NCI-H146 treated with DMSO at 0.1 percent for 48 hours (cell line): Measurements from ENCODE around the gene VASH1.

Experiments
- DNase-seq: peaks from one replicate; lab custom pipeline; 2025; ENCODE audit not compliant: unreplicated experiment; lab: John Stamatoyannopoulos, UW

VASH1 gene

DNA sequence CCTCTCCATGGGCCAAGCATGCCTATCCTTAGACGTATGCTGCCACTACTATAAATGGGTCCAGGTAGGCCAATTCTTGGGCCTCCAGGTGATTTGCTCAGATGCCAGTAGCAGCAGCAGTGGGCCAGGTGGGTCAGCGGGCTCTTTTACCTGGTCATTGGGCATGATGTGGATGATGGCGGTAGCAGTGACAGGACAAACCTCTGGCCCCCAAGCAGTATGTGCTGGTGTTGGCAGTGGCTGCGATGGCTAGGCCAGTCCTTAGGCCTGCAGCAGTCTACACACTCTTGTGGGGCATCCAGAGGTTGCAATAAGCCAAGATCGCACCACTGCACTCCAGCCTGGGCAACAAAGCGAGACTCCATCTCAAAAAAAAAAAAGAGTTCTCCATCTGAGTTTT is 19.1 kb upstream of the VASH1 start:
- no peak for DNase-seq

DNA sequence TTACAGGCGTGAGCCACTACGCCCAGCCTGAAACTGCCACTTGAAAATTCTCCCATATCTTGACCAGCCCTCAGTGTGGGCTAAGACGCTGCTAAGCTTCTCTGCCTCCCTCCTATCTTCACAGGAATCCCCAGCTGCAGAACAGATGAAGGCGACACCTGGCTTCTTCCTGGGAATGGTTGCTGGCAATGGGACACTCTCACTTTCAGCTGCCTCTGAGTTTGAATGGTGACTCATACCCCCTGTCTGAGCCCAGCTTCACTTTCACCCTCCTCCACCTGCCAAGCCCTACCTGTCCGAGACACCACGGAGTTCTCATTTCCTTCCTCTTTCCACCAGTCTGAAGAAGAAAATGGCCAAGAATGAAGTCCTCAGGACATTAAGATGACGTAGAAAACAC is 18.3 kb upstream of the VASH1 start:
- DNase-seq, result no peak

DNA sequence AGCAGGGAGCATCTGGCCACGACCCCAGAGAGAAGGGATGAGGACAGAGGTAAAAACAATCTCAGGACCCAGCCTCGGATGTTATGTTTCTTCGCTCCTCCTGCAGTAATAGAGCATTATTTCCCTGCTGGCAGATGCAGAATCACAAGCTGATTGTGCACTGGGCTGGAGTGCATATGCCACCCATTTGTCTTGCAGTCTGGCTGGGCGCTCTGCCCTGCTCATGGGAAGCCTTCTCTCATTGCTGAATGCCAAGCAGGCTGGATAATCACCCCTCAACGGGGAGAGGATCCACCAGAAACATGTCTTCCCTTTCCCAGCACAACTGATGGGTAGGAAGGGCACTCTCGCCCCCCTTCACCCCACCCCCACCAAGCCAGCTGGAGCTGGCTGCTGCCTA is 8.5 kb upstream of the VASH1 start:
- DNase-seq, result no peak

DNA sequence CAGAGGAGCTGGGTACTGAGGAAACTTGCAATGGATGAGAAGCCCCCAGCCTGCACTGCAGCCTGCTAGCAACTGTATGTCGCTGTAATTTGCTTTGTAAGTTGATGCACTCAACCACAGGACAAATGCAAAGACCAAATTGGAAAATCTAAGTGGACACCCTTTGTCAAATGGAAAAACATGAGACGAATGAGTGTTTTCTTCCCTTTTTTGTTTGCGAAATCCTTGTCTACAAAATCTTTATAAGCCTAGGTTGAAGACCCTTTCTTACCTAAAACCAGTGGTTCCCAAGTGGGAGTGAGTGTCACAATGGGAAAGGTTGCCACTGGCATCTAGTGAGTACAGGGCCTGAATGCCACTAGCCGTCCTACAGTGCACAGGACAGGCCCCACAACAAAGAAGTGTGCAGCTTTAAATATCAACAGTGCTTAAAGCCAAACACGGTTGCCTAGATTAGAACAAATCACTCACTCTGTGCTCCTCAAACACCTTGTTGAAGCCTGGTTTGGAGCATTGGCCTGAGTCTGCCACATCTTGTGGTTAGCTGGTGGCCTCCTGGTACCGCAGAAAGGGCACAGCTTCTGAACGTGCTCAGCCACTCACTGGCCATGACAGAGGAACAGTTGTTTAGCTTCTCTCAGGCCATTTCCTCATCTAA is 7.6 kb upstream of the VASH1 start:
- DNase-seq, result no peak

DNA sequence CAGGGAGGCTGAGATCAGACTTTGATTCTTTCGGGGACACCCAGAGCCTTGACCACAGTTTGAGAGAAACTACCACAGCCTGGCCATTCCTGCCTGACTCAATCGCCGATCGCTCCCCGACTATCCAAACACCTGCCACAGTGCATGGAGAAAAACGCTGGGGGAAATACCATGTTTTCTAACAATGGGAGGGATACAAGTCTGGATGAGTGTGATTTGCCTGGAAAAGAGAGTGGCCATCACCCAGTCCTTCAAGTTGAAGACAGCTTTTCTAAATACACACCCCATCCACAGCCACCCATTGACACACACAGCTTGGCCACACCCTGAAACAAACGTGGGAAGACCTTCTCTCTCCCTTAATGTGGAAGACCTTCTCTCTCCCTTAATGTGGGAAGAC is 6.7 kb upstream of the VASH1 start:
- DNase-seq, result no peak

DNA sequence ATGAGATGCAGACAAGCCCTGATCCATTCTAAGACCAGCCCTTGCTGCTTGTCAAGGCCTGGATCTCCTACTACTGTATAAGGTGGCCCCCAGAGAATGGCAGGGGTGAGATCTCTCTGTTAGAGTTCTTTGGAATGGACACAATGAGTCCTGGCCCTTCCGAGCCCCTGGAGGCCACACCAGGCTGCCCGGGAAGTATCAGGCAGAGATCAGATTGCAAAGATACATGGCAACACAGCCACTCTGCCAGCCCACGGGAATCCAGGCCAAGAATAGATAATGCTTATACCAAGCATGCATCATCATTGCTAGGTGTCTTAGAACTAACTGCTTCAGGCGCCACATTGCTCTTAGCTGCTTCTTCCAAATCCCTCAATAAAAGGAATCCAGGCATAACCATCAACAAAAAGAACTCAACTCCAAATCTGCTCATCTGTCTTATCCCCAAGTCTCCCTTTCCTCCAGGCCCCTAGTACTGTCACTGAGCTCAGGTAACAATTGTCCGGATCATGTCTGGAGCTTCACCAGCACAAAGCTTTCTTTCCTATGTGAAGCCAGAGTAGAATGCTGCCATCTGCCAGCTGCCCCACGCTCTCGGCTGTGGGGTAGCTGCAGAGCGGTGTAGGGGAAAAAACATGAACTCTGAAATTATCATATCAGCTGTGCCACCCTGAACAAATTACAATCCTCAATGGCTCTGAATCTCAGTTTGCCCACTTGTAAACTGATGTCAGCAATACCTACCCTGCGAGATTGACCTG is 5.5 kb upstream of the VASH1 start:
- DNase-seq, result no peak

DNA sequence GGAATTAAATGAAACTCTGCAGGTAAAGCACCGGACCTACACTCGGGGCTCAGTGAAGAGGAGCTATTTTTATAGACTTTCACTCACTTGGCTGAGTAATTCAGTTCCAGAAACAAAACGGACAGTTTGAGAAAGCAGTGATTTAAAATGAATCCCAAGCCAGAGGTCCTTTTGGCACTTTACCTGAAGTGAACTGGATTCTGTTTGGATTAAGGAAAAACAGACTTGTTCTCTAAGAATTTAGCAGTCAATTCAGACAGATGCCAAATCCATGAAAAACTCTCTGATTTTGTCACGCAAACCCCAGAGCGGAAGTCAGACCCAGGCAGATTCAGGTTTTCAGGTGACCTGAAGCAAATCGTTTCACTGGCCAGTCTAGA is 4.9 kb upstream of the VASH1 start:
- no peak for DNase-seq

DNA sequence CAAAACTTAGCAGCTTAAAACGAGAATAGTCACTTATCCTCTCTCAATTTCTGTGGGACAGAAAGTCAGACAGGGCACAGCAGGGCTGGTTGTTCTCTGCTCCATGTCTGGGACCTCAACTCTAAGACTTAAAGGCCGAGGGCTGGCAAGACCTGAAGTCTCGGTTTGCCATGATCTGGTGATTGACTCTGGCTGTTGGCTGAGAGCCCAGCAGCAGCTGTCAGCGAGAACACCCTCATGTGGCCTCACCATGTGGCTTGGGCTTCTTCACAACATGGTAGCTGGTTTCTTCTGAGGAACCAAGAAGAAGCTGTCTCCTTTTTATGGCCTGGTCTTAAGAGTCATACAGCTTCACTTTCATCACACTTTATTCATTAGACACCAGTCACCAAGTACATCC is 1.7 kb upstream of the VASH1 start:
- no peak for DNase-seq

DNA sequence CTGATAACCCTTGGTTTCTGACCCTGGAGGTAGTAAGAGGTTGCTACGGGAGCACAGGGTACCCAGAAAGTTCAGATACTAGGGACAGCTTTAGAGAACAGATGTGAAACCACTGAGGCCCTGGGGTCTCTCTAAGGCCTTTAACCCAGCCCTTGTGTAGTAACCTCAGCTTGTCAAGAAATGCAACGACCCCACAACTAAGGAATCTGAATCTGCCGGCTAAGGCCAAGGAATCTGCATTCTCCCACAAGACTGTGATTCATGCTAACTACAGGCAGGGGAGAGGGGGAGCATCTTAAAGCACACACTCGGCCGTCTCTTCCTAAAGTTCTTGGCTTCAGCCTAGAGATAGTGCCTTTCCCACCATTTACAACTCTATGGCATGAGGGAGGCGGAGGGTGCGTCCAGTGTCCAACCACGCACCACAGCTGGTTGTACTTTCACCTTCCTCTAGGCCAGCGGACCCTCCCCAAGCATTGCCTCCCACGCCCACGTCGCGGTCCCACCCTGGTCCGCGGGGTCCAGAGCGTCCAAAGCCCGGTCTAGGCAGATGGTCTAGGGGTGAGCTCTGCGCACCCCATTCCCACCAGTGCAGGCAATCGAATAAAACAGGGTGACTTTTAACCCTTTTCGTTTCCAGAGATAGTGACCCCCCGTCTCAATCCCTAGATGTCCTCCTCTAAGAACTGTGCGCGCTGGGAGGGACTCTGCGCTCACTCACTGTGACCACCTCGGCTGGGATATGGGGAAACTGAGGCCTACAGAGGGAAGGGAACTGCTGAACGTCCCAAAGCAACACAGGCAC is 735 bp upstream of the VASH1 start:
- DNase-seq, result no peak

DNA sequence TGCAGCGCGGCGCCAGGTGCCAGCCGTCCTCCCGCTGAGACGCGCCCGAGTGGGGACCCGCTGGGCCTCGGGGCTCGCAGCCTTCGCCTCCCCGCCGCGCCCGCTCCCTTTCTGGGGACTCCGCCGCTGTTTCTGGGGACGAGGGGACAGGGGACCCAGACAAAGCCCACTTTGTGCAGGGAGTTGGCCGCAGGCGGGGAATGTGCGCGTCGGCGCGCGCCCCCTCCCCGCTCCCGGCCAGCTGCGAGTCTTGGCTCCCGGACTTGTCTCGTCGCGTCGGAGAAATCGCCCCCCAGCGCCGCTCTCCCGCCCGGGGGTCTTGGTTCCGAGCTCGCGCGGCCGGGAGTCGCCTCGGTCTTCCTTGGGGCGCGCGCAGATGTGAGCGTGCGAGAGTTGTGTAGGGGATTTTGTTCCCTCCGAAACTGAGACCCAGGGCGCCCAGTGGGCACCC is 717 bp downstream of the VASH1 start:
- DNase-seq, result no peak

DNA sequence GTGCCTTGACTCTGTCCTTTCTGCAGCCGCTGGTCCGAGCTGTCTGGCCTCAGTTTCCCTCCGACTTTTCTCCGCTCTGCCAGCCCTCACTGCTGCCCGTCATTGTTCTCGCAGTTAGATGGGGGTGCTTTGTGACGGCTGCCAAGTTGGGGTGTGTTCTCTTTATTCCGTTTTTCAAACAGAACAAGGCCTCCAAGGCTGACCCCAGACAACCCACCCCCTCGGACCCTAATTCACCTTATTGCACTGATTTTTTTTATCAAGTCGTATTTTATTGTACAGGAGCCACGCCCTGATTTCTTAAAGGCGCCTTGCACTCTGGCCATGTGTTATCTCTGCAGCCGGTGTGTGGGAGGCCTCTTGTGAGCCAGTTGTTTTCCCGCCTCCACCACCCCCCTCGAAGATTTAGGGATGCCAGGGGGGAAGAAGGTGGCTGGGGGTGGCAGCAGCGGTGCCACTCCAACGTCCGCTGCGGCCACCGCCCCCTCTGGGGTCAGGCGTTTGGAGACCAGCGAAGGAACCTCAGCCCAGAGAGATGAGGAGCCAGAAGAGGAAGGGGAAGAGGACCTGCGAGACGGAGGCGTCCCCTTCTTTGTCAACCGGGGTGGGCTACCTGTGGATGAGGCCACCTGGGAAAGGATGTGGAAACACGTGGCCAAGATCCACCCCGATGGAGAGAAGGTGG is 1.3 kb downstream of the VASH1 start:
- DNase-seq, result no peak

DNA sequence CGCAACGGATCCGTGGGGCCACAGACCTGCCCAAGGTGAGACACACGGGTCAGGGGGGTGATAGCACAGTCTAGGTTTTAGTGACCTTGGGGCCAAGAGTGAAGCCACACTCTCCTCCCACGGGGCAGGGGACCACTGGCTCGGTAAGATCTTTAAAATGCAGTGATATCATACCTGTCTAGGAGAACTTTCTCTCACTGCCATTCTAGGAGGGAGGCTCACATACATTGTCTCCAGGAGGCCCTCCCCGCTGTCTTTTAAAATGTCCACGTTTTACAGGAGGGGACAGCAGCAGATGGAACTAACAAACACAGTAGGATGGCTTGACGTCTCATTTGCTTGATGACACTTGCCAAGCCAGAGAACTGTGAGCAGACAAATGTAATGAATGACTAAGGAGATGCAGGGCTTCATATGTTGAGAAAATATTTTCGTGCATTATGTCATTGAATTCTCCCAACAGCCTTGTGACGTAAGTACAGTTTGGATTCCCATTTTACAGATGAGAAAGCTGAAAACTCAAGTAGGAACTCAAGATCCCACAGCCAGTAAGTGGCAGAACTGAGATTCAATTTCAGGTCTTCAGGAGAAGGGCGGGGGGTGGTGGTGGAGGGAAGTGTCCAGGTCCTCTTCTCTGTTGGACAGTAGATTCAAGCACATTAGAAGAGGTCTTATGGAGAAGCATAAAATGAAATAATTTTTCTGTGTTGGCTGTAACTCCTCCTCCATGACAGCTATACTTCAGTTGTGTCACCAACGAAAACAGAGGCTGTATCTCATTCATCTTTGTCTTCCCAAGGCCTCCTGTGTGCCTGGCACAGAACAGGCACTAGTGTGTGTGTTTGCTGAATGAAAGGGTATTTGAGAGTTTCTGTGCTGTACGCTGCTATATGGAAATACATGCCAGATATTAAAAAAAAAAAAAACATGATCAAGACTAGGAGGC is 2.1 kb downstream of the VASH1 start:
- no peak for DNase-seq

DNA sequence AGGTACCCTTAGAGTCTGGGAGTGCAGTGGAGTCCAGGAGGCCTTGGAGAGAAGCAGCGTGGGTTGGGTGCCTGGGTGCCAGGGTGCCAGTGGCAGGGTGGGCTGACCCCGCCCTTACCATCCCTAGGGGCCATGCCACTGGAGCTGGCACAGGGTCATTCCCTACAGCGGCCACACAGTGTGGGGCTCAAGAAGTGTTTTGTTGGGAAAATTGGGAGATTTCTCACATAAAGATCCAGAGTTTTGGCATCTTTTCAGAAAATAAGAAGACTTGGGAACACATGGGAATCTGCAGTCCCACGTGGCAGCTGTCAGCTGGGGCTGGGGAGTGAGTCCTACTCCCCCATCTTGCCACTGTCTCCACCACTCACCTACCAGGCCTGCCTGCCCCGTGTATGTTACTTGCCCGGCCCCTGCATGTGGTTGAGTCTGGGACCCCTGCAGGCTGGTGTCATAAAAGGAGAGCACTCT is 4.2 kb downstream of the VASH1 start:
- no peak for DNase-seq

DNA sequence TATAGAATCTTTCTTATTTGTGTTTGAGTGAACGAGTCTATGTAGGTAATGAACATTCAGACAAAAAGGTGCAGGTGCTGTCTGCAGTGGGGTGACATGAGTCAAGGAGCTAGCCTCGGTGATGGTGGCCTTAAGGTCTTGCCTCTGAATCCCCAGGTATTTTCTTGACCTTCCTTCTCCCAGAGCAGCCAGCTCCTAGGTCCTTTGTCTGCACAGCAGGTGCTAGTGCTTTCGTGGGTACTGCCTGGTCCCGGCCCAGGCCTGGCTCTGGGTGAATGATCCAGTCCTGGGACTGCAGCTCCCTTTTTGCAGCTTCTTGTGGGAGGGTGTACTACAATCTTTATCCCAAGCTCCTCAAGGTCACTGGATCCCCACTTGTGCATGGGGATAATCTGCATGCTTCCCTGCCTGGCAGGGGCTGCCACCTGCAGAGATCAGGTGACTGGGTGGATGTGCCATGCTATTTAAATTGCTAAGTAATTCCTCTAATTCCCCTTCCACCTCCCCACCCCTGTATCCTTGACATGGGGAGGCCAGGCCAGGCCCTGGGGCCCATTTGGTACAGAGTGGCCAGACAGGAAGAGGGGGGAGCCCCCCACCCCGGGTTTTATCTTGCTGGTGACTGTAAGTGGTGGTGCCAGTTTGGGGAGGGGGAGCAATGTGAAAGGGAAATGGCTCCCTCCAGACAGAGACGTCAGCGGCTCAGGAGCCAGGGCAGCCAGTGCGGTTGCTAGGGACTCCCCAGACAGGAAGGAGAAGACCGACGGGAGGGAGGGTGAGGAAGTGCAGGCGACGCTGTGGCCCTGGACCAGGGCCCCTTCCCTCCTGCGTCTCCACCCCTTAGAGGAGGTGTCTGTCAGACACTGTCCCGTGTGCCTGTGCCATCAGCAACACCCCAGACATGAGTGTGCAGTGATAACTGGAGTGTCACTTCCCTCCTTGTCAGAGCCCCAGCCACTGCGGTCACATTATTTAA is 6.7 kb downstream of the VASH1 start:
- DNase-seq, result peak; percentile 2

DNA sequence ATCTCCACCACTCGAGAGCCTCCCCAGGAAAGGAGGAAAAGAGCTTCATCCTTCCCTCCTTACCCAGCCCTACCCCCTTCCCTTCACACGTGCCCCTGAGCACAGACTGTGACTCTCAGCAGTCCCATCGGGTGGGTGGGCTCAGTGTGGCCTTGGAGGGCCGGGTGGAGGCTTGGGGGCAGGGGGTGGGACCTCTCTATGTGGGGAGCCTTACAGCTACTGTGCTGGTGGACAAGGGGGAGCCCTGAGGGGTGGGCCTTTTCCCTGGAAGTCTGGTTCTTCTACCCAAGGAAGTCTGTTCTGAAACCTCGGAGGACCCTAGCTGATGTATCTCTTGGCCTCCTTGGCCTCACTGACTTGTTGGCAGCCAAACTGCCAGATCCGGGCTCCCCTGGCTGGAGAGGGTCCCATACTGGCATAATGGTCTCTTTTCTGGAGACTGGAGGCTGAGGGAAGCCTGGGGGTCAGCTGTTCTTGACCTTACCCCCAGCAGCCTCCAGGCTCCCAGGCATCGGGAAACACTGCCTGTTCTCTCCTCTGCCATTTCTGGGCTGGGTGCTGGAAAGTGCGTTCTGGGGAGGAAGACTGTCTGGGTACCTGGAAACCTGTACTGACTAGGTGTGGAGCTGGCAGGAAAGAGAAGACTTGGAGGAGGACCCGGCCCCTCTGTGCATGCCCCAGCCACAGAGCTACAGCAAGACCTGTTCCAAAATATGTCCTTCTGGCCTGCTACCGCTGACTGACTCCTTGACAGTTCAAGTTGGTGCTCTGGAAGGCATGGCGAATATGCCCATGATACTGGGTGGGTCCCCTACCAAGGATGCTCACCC is 7.6 kb downstream of the VASH1 start:
- DNase-seq, result no peak

DNA sequence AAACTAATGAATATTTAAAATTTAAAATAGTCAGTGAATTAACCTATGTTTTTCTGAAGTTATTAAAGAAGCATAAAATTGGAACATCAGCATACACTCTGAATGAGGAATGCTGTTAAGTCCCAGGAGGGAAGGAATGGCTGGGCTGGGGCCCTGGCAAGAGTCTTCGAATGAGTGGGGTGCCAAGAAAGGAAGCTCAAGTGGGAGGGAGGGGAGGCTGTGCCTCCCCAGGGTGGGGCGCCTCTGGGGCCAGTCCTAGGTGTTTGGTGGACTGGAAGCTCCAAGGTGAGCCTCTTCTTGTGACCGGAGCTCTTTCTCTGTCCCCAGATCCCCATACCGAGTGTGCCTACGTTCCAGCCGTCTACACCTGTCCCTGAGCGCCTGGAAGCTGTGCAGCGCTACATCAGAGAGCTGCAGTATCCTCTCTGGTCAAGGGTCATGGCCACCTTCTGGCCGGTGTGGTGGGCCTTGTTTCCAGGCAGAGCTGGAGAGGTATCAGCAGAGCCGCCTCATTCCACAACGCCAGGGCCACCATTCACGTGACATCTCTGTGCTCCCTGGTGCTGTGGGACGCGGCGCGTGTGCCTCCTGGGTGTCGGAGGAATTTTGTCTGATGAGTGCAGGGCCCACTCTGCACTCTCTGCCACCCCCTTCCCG is 8.5 kb downstream of the VASH1 start:
- DNase-seq, result no peak

DNA sequence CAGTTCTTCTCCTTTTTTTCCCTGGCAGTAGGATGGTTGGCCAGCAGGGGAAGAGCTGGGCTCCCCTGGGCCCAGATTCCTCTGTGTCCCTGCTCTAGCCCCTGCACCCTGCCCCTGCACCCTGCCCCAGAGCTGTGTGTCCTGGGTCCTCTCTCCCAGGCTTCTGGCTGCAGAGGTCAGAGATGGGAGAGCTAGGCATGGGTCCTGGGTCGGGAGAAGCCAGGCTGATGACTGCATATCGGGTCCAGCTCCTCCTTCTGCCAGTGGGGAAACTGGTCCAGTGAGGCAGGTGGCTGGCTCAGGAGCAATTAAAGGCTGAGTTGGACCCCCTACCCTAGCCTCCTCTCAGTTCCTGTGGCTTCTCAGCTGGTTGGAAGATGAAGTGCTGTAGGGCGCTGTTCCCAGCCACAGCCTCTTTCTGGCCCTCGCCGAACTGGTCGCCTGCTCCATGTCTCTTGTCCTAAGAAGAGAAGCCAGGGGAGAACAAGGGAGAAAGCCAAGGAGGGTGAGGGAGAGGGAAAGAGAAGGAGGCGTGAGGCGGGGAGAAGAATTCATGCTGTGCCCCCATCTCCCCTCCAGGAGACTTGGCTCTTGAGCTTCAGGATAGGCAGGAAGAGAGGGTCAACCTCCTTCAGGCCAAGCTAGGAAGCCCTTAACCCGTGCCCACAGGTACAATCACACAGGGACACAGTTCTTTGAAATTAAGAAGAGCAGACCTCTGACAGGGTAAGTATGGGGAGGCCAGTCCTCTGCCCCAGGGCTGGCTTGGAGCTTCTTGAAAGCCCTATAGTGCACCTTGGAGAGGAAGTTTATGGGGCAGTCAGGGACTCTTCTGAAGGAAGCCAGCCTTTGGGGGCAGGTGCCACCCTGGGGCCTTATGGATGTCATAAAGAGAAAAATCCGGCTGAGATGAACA is 9.5 kb downstream of the VASH1 start:
- DNase-seq, result no peak
